NCI-H1105 (cell line): ENCODE results near the gene ZMYND8.
"Not testable (repeated sequence)": the region's sequence is repeated elsewhere in the genome, so short reads cannot be mapped to it uniquely, and the experiment has no call there.

Experiments
- DNase-seq: peaks from one replicate; lab custom pipeline; 2025; lab: John Stamatoyannopoulos, UW

Gene ZMYND8

DNA sequence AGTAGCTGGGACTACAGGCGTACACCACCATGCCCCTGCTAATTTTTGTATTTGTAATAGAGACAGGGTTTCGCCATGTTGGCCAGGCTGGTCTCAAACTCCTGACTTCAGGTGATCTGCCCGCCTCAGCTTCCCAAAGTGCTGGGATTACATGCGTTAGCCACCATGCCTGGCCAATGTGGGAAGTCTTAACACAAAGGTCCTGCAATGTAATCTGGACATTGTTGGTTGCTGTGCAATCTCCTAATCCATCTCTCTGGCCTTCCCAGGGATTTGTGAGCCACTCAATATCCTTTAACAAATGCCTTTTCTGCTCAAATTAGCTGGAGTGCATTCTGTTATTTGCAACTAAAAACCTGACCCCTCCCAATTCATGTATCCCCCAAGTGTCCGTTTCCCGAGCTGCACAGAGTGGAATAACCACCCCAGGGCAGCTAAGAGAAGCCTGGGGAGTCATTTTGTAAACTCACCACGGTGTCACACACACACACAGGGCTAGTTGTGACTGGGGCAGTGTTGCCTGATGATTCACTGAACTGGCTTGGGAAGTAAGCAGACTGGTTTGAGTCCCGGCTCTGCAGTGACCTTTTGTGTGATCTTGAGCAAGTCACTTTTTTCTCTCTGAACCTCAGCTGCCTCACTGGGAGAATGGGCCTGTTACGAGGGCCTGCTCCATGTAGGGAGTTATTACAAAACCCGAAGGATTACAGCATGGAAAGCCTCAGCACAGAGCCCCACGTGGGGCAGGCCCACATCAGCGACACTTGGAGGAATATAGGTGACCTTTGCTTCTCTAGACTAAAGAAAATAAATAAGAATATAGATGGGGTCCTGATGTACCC, 152.3 kb downstream of the ZMYND8 start:
- DNase-seq = no peak

DNA sequence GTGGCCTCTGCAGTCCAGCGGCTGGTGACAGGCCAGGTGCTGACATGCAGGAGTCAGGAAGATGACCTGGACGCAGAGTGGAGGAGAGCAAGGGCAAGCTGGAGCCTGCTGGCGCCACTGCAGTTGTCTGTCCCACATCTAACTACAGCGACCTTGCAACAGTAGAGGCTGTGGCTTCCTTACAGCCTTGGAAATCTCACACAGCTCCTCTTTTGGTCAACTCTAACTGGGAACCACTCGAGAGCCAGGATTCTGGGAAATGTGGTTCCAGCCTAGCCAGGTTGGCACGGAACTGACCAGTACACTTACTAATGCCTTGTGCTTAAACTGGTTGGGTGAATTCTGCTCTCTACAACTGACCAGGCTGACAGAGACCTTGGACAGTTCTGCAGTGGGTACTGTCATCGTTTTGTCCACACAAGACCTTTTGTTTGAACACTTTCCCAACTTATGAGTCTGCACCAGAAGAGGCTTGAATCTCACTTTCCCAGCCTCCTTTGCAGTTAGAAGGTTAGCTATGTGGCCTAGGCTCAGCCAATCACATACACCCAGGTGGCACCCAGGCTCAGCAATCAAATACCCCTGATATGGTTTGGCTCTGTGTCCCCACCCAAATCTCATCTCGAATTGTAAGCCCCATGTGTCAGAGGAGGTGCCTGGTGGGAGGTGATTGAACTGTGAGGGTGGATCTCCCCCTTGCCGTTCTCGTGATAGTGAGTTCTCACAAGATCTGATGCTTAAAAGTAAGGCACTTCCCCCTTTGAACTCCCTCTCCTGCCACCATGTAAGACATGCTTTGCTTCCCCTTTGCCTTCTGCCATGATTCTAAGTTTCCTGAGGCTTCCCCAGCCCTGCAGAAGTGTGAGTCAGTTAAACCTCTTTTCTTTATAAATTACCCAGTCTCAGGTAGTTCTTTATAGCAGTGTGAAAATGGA, 153.5 kb downstream of the ZMYND8 start:
- no peak for DNase-seq

GRCh38 chr20:47201074-47201730, 155.3 kb downstream of the ZMYND8 start:
- DNase-seq = no peak

- no peak for DNase-seq
These were observed 157.4 kb downstream of the ZMYND8 start for GRCh38 chr20:47198996-47199552.

DNA sequence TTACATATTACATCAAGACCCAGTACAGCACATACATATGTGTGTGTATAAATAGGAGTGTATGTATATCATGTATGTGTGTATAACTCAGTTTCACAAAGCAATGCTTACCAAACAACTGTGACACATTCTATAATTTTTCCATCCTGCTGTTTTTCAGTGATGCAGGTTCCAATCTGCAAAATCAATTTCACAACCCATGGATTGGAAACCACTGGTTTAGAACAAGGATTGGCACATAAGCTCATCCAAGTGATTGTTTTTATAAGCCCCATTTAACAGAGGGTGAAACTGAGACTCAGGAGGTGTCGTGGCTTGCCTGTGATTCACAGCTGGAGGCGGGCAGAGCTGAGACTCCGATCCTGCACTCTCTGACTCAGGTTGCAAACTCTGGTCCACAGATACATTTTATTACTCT, 158.2 kb downstream of the ZMYND8 start:
- no peak for DNase-seq

DNA sequence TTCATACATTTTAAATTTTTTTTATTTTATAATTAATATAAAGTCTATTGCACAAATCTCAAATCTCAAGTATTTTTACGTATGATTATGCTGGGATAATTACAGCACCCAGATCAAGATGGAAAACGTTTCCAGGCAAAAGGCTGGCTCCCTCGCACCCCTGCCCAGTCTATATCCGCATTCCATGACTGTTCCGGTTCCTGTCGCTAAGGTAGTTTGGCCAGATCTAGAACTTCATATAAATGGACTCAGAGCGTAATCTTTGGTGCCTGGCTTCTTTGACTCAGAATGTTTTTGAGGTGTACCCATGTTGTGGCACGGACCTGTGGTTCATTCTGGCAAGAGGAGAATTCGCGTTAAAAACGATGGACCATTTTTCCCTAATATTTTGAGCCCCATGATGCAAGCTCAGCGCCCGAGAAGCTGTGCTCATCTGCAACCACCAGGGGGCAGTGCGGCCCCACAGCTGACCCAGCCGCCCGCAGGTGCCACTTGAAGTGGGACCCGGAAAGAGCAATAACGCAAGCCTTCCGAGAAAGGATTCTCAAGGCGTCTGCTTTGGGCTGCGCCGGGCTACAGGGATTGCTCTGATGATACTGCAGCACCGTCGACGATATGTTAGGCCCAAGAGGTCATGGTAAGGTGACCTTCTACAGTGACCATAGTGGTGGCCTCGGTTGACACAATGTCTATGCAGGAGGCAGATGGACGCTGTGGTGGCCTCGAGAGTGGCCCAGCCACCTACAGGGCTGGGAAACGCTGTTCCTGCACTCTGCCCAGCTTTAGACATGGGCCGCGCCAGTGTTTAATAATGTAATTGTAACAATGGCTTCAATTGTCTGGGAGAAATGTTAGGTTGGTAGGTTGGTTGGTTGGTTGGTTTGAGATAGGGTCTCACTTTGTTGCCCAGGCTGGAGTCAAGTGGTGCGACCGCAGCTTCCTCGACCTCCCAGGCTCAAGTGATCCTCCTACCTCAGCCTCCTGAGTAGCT, 160.1 kb downstream of the ZMYND8 start:
- peak; percentile 85 for DNase-seq

DNA sequence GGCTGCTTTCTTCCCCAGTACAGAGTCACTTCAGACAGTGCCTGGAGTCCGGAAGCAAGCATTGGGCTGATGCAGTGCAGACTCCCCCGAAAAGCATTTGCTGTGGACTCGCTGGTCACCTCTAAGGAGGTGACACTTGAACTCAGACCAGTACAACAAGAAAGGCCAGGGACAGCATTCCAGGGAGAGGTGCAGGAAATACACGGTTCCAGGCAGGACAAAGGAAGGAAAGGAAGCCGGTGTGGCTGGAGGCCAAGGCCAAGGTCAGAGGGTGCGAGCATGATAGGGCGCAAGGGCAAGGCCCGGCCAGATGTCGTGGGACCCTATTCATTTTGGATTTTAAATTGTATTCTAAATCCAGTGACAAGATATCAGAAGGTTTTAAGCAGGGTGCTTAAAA, 160.9 kb downstream of the ZMYND8 start:
- DNase-seq = no peak

GRCh38 chr20:47191956-47192355, 164.5 kb downstream of the ZMYND8 start:
- DNase-seq = no peak

- no peak for DNase-seq
These were observed 165.3 kb downstream of the ZMYND8 start for GRCh38 chr20:47191074-47191673.

GRCh38 chr20:47189060-47189459, 167.4 kb downstream of the ZMYND8 start:
- DNase-seq = no peak

DNA sequence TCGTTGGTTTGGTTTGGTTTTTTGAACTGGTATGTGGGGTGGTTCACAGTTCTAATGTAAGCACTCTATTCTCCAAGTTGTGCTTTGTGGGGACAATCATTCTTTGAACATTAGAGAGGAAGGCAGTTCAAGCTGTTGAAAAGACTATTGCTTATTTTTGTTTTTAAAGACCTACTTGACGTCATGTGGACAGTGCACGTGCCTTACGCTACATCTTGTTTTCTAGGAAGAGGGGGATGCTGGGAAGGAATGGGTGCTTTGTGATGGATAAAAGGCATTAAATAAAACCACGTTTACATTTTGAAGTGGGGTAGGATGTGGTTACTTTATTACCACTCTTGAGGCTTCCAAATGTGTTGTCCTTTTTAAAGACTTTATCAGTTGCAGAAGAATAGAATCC, 168.0 kb downstream of the ZMYND8 start:
- DNase-seq = no peak

- DNase-seq = no peak
These were observed 168.9 kb downstream of the ZMYND8 start for GRCh38 chr20:47187450-47188195.

DNA sequence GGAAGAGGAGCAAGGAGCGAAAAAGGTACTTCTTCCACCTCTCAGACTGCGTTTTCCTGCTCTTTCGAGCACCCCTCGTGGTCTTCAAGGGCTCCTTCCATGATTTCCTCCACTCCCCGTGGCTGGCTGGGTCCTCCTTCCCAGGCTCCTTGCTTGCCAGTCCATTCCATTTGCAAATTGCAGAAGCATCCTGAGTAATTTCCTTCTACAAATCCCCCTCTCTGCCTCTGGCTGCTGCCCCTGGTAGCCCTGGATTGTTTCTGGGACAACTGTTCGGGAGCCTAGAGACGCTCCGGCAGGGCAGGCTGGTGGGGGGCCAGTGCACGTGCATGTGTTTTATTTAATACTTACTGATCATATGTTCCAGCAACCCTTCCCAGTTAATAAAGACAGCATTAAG, 173.1 kb downstream of the ZMYND8 start:
- no peak for DNase-seq

GRCh38 chr20:47181056-47181862, 175.2 kb downstream of the ZMYND8 start:
- DNase-seq = no peak

DNA sequence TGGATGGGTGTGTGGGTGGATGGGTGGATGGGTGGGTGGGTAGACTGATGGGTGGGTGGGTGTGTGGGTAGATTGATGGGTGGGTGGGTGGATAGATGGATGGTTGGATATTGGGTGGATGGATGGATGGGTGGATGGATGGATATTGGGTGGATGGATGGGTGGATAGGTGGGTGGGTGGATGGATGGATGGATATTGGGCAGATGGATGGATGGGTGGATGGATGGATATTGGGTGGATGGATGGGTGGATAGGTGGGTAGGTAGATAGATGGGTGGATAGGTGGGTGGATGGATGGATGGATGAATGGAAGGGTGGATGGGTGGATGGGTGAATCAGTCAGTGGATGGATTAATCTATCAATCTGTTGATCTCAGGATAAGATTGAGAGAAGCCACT, 177.2 kb downstream of the ZMYND8 start:
- no peak for DNase-seq

DNA sequence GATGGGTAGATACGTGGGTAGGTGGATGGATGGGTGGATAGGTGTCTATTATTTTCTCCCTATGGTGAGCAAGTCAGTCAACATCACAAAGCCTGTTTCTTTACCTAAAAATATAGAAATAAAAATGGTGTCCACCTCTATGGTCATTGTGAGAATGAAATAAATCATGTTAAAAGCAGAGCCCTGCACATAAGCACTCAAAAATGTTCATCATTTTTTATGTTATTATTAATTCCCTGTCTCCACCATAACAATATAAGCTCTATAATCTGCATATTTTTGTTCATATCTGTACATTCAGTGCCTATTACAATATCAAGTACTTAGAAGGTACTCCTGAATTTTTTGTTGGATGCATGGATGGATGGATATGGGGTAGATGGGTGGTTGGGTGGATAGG, 177.6 kb downstream of the ZMYND8 start:
- DNase-seq = no peak

- DNase-seq = no peak
These were observed 178.2 kb downstream of the ZMYND8 start for GRCh38 chr20:47178277-47178676.

GRCh38 chr20:47176217-47176616, 180.3 kb downstream of the ZMYND8 start:
- not testable (repeated sequence) for DNase-seq

GRCh38 chr20:47175493-47175892, 181.0 kb downstream of the ZMYND8 start:
- peak; percentile 56 for DNase-seq
